Endothelial cell of umbilical vein (primary cell): ENCODE results near the gene PLCD1. TPM values are rescaled to one million over a fixed set of nuclear protein-coding genes. Genes with fewer than 3 reads are reported as not detected.

ENCODE experiments used
- BruUV-seq: library from RNA; stranded (reverse); fragments of 400-500 nt; replicated peaks from 2 replicates; lab custom pipeline; 2021; lab: Mats Ljungman, UMichigan
- CTCF ChIA-PET: fragments of 300-600, 350-600 bp; sonication (Branson Sonifier 250); formaldehyde crosslinking; loops from one replicate; lab custom pipeline; 2021; ENCODE audit warnings: antibody characterized with exemption, inconsistent platforms; lab: Charles Lee
- POLR2A ChIA-PET: fragments of 300-600, 350-600 bp; sonication (Branson Sonifier 250); formaldehyde crosslinking; loops from one replicate; lab custom pipeline; 2021; ENCODE audit warnings: antibody characterized with exemption, inconsistent platforms; lab: Charles Lee
- DNase-seq: peaks from one replicate; pipeline ENCODE4 v3.0.0-alpha.2; 2011; ENCODE audit warnings: low read depth, low spot score
- FAIRE-seq: peaks from 2 replicates; lab custom pipeline; 2011; peaks lifted over from hg19 to GRCh38; lab: Jason Lieb, UNC
- H2AFZ ChIP-seq: 2 replicates; pipeline ENCODE4 v1.6.0; 2012; ENCODE audit warnings: low read depth, low read length, control low read depth, inconsistent platforms
- H3K27ac ChIP-seq: 2 replicates; pipeline ENCODE4 v1.5.1; 2011; ENCODE audit warnings: low read depth, mild to moderate bottlenecking, control low read depth, low read length, moderate library complexity; ENCODE audit not compliant: insufficient read depth
- H3K27me3 ChIP-seq, 2 experiments: 2 replicates each; pipeline versions ENCODE4 v1.6.0 to v1.6.1; 2011; ENCODE audit warnings: low read length in 2 of 2, mixed read lengths in 1 of 2; ENCODE audit not compliant: control insufficient read depth in 2 of 2, insufficient read depth in 2 of 2
- H3K36me3 ChIP-seq, 2 experiments: 2 replicates in 1 of 2; 3 replicates in 1 of 2; pipeline ENCODE4 v1.5.1; 2011; ENCODE audit warnings: low read length in 2 of 2, mild to moderate bottlenecking in 1 of 2, moderate library complexity in 1 of 2; ENCODE audit not compliant: control insufficient read depth in 2 of 2, insufficient read depth in 2 of 2; ENCODE audit errors: extremely low read depth in 1 of 2
- H3K4me1 ChIP-seq: 3 replicates; pipeline ENCODE4 v1.5.1; 2011; ENCODE audit warnings: mild to moderate bottlenecking, low read length; ENCODE audit not compliant: control insufficient read depth, insufficient read depth; ENCODE audit errors: extremely low read depth
- H3K4me2 ChIP-seq: 2 replicates; pipeline ENCODE4 v1.6.1; 2011; ENCODE audit warnings: low read length, control low read depth, mixed read lengths; ENCODE audit not compliant: insufficient read depth
- H3K4me3 ChIP-seq, 3 experiments: fragments of 200-600 bp in 1 of 3; sonication (generic), shearing (Covaris generic) in 1 of 3; replicated peaks in 1 of 3; 2 replicates each; pipeline ENCODE4 v1.5.1; 2011 to 2016; ENCODE audit warnings: control low read depth in 3 of 3, low read length in 3 of 3, mild to moderate bottlenecking in 2 of 3, inconsistent platforms in 1 of 3, low read depth in 1 of 3, moderate library complexity in 1 of 3; ENCODE audit not compliant: insufficient read depth in 1 of 3
- H3K79me2 ChIP-seq: 2 replicates; pipeline ENCODE4 v1.6.0; 2012; ENCODE audit warnings: low read length, inconsistent platforms; ENCODE audit not compliant: control insufficient read depth, insufficient read depth
- H3K9ac ChIP-seq: replicated peaks from 2 replicates; pipeline ENCODE3; 2011; ENCODE audit warnings: low read length, control low read depth; ENCODE audit not compliant: insufficient read depth; ENCODE audit errors: extremely low read depth
- H3K9me1 ChIP-seq: replicated peaks from 3 replicates; pipeline ENCODE4 v1.6.0; 2011; ENCODE audit warnings: mild to moderate bottlenecking, low read length; ENCODE audit not compliant: control insufficient read depth, insufficient read depth; ENCODE audit errors: extremely low read depth
- H3K9me3 ChIP-seq: replicated peaks from 2 replicates; pipeline ENCODE4 v1.5.1; 2012; ENCODE audit warnings: low read length, inconsistent platforms; ENCODE audit not compliant: control insufficient read depth, insufficient read depth
- H4K20me1 ChIP-seq: replicated peaks from 2 replicates; pipeline ENCODE3; 2011; ENCODE audit warnings: mild to moderate bottlenecking, low read length; ENCODE audit not compliant: control insufficient read depth, insufficient read depth; ENCODE audit errors: extremely low read depth
- CTCF ChIP-seq, 2 donors: IDR thresholded peaks; 1 replicate in 1 of 2; 2 replicates in 1 of 2; pipeline ENCODE4 v1.5.1; 2011; ENCODE audit warnings: low read length in 2 of 2, mild to moderate bottlenecking in 2 of 2, moderate library complexity in 2 of 2, control low read depth in 1 of 2, inconsistent platforms in 1 of 2, low read depth in 1 of 2; ENCODE audit not compliant: insufficient read depth in 1 of 2; ENCODE audit errors: extremely low read depth in 1 of 2
- EZH2 ChIP-seq: IDR thresholded peaks from 2 replicates; pipeline ENCODE4 v1.6.1; 2012; ENCODE audit warnings: borderline replicate concordance, low read depth, mild to moderate bottlenecking, moderate library complexity, low read length, inconsistent platforms; ENCODE audit not compliant: severe bottlenecking
- FOS ChIP-seq: IDR thresholded peaks from 2 replicates; pipeline ENCODE4 v1.6.1; 2011; ENCODE audit warnings: mild to moderate bottlenecking, low read length, moderate library complexity, borderline replicate concordance; ENCODE audit not compliant: insufficient read depth
- GATA2 ChIP-seq: IDR thresholded peaks from 2 replicates; pipeline ENCODE4 v1.7.0; 2011; ENCODE audit warnings: low read depth, mild to moderate bottlenecking, moderate library complexity, mixed read lengths, low read length; ENCODE audit not compliant: insufficient read length, insufficient read depth
- JUN ChIP-seq: IDR thresholded peaks from 2 replicates; pipeline ENCODE4 v1.6.1; 2011; ENCODE audit warnings: borderline replicate concordance, low read depth; ENCODE audit not compliant: insufficient read length, insufficient read depth
- MYC ChIP-seq: IDR thresholded peaks from one replicate; pipeline ENCODE4 v1.6.1; 2011; ENCODE audit warnings: mild to moderate bottlenecking, low read depth, low read length
- POLR2A ChIP-seq: IDR thresholded peaks from 2 replicates; pipeline ENCODE4 v1.6.1; 2012; ENCODE audit warnings: low read depth, mild to moderate bottlenecking, control low read depth, low read length
- POLR2AphosphoS5 ChIP-seq: IDR thresholded peaks from 2 replicates; pipeline ENCODE4 v1.6.1; 2012; ENCODE audit warnings: low read depth, mild to moderate bottlenecking, control low read depth, low read length, moderate library complexity; ENCODE audit not compliant: insufficient read depth
- dilution Hi-C: fragments of 300-500 bp; cut with MboI; formaldehyde crosslinking; loops from one replicate; pipeline ENCODE4 v1.15.0; 2019; ENCODE audit warnings: low sequenced_read_pairs; ENCODE audit not compliant: extremely low pct_ligation_motif_present
- intact Hi-C: fragments of 100-400 bp; cut with micrococcal nuclease; formaldehyde crosslinking; loops from one replicate; pipeline ENCODE4 v1.10.0; 2022
- polyA plus RNA-seq, 4 experiments: library from polyadenylated mRNA; depleted of rRNA in 3 of 4; stranded (reverse) in 3 of 4; unstranded in 1 of 4; fragments of >200 nt; gene quantifications; 2 replicates each; pipeline versions ENCODE4 v1.2.1 to v1.2.3, GENCODE V29; 2011 to 2012; ENCODE audit warnings: missing spikeins in 1 of 4
- total RNA-seq: library from RNA; stranded (reverse); gene quantifications from 2 replicates; pipeline ENCODE4 v1.2.3, GENCODE V29; 2021

PLCD1 gene
- total and polyA plus RNA-seq, 2 donors (not counting 3 experiments of a cell fraction or from before 2014, with no cell fraction given): 12.6 to 15.3 TPM

- dilution Hi-C loops: no loop called here
These were observed 13.0 kb downstream of the PLCD1 start for GRCh38 chr3:38016410-38016809.

More at GRCh38 chr3:38016410-38016809, 13.0 kb downstream of the PLCD1 start:
- no peaks in the 10 kb centered on the region for H3K4me1 ChIP-seq
- ChIA-PET POLR2A (no interaction called here), CTCF (no interaction called here)
- H2AFZ ChIP-seq: no peak overlapping the region
- FAIRE-seq (no peak), DNase-seq (no peak)
- no peaks in the 10 kb centered on the region for H4K20me1 ChIP-seq
- no peak overlapping the region for H3K9ac ChIP-seq
- no peak overlapping the region for H3K4me2 ChIP-seq
- no peak overlapping the region for H3K27ac ChIP-seq
- no TSS peak for BruUV-seq
- no peaks in the 10 kb centered on the region for H3K79me2 ChIP-seq
- intact Hi-C loops: no loop called here
- no peaks in the 10 kb centered on the region for H3K9me1 ChIP-seq
- H3K4me3 ChIP-seq: no peak overlapping the region
- peaks cover 0 to 7% of the 10 kb centered on the region in 2 experiments for H3K36me3 ChIP-seq
- TF ChIP-seq JUN (no peak), POLR2AphosphoS5 (no peak), GATA2 (no peak), FOS (no peak), POLR2A (no peak), CTCF (IDR thresholded peaks at IDR 0.05; ENCODE audit: extremely low read depth in 1 of 2, insufficient read depth in 1 of 2, low read depth in 1 of 2, low read length in 2 of 2) (no peak), MYC (no peak), EZH2 (no peak)
- H3K9me3 ChIP-seq: no peaks in the 10 kb centered on the region
- H3K27me3 ChIP-seq: no peaks in the 10 kb centered on the region
